Breast epithelium (tissue), 4 donors: ENCODE data around the gene NRDE2. TPM values are rescaled to one million over a fixed set of nuclear protein-coding genes. Genes with fewer than 3 reads are reported as not detected.
"Not testable (repeated sequence)": the region's sequence is repeated elsewhere in the genome, so short reads cannot be mapped to it uniquely, and the experiment has no call there.

Source experiments
- DNase-seq, 2 donors: peaks; one replicate each; pipeline ENCODE4 v3.0.0-alpha.2; 2019; ENCODE audit warnings: low spot score in 2 of 2
- H3K27ac ChIP-seq, 2 donors: fragments of 200-600 bp; sonication (generic) in 1 of 2; one replicate each; pipeline ENCODE4 v1.5.1; 2016 to 2019; ENCODE audit warnings: mild to moderate bottlenecking in 1 of 2
- H3K27me3 ChIP-seq, 2 donors: fragments of 200-600 bp; sonication (generic) in 1 of 2; one replicate each; pipeline versions ENCODE4 v1.5.1 to v1.6.0; 2017 to 2019; ENCODE audit warnings: control low read depth in 1 of 2, mild to moderate bottlenecking in 1 of 2
- H3K36me3 ChIP-seq: fragments of 200-600 bp; one replicate; pipeline ENCODE4 v1.5.1; 2019
- H3K4me1 ChIP-seq, 2 donors: fragments of 200-600 bp; sonication (generic); one replicate each; pipeline ENCODE4 v1.5.1; 2016 to 2019; ENCODE audit warnings: control low read depth in 1 of 2
- H3K4me3 ChIP-seq, 3 donors: fragments of 200-600 bp; sonication (generic); 1 replicate in 2 of 3; 2 replicates in 1 of 3; pipeline ENCODE4 v1.5.1; 2016 to 2019; ENCODE audit warnings: mild to moderate bottlenecking in 3 of 3, moderate library complexity in 2 of 3
- H3K9me3 ChIP-seq, 2 donors: fragments of 200-600 bp; sonication (generic) in 1 of 2; one replicate each; pipeline ENCODE4 v1.5.1; 2016 to 2019; ENCODE audit warnings: control low read depth in 1 of 2
- CTCF ChIP-seq, 3 donors: fragments of 450-650 bp; IDR thresholded peaks; one replicate each; pipeline ENCODE4 v1.5.1; 2016 to 2017; ENCODE audit warnings: antibody characterized with exemption in 3 of 3, mild to moderate bottlenecking in 3 of 3, moderate library complexity in 3 of 3
- POLR2A ChIP-seq: fragments of 450-650 bp; IDR thresholded peaks from one replicate; pipeline ENCODE4 v1.6.1; 2016; ENCODE audit warnings: antibody characterized with exemption, mild to moderate bottlenecking, moderate library complexity
- POLR2AphosphoS5 ChIP-seq, 3 donors: sonication (generic); formaldehyde crosslinking; IDR thresholded peaks; one replicate each; pipeline ENCODE4 v1.6.1; 2017; ENCODE audit warnings: antibody characterized with exemption in 3 of 3
- intact Hi-C: fragments of 100-400 bp; cut with DNase I; formaldehyde crosslinking; loops from one replicate; pipeline ENCODE4 v1.15.1; 2023; ENCODE audit warnings: low total_unique reads
- total RNA-seq, 3 donors: library from RNA; depleted of rRNA; stranded (reverse); fragments of >200 nt; gene quantifications; one replicate each; pipeline ENCODE4 v1.1.0, GENCODE V29; 2016

NRDE2 gene
- total RNA-seq, 3 donors from 2014 or later, result 9.3 to 19.8 (median 19.7) TPM

DNA sequence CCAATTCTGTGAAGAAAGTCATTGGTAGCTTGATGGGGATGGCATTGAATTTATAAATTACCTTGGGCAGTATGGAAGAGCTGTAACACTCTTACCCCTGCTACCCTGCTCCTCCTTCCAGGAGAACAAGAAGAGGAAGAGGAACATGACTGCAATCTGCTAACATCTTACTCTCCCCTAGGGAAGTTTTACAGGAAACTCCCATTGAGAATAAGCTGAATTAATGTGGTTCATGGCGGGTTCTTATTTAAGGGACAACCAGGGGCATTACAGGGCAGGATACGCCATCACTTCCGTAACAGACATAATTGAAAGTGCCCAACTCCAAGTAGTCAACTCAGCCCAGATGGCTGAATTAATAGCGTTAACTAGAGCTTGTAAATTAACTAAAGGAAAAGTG, 84.8 kb downstream of the NRDE2 start:
- peaks cover 0 to 6% of the 10 kb centered on the region in 2 donors for H3K9me3 ChIP-seq
- no peaks in the 10 kb centered on the region for H3K4me1 ChIP-seq
- intact Hi-C loops, result no loop called here
- H3K4me3 ChIP-seq, result no peak overlapping the region
- H3K27ac ChIP-seq, result no peak overlapping the region
- H3K27me3 ChIP-seq, result no peaks in the 10 kb centered on the region
- no peak for TF ChIP-seq CTCF (IDR thresholded peaks at IDR 0.05)
- TF ChIP-seq POLR2A, result no peak
- TF ChIP-seq POLR2AphosphoS5 (IDR thresholded peaks at IDR 0.05), result no peak
- no peak for DNase-seq
- no peaks in the 10 kb centered on the region for H3K36me3 ChIP-seq

DNA sequence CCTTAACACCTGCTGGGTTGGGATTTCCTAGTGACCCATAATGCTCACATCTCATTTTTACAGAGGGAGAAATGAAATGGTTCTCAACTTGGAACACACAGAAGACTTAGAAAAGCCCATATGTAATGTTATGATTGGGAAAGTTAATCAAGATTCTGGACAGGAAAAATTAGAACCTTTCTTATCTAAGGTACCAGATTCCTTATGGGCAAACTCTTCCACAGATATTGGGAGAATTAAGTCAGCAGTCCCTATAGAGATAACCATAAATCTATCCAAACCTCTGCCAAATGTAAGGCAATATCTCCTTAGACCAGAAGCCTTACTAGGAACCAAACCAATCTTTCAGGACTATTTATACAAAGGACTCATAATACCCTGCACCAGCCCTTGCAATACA, 89.3 kb downstream of the NRDE2 start:
- H3K4me1 ChIP-seq, result no peaks in the 10 kb centered on the region
- no peak overlapping the region for H3K4me3 ChIP-seq
- peaks cover 29 to 50% of the 10 kb centered on the region in 2 donors for H3K9me3 ChIP-seq
- intact Hi-C loops, result loop anchor here (2.0 kb wide), 1 partner anchor 22 kb away; no protein-coding TSS in a partner anchor
- H3K27ac ChIP-seq, result no peak overlapping the region
- H3K27me3 ChIP-seq, result no peaks in the 10 kb centered on the region
- no peak for DNase-seq
- TF ChIP-seq CTCF (IDR thresholded peaks at IDR 0.05) (no peak), POLR2AphosphoS5 (IDR thresholded peaks at IDR 0.05) (no peak), POLR2A (no peak)
- no peaks in the 10 kb centered on the region for H3K36me3 ChIP-seq

DNA sequence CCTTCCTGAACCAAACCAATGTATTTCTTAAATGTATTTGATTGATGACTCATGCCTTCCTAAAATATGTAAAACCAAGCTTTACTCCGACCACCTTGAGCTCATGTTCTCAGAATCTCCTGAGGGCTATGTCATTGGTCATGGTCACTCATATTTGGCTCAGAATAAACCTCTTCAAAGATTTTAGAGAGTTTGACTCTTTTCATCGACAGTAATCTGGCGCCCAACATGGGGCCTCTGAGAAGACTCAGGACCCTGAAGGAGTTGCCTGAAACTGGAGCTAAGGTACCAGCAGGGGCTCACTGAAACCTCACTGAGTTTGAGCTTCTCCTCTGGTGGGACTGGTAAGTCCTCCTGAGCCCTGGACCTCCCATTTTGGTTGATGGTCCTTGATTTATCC, 92.6 kb downstream of the NRDE2 start:
- intact Hi-C loops, result loop anchor here (5.0 kb wide), 1 partner anchor 458 kb away; no protein-coding TSS in a partner anchor
- TF ChIP-seq CTCF (IDR thresholded peaks at IDR 0.05), result no peak
- no peak for TF ChIP-seq POLR2A
- no peak for TF ChIP-seq POLR2AphosphoS5 (IDR thresholded peaks at IDR 0.05)
- Histone ChIP-seq H3K4me3 (no peak overlapping the region), H3K4me1 (no peaks in the 10 kb centered on the region), H3K27ac (no peak overlapping the region), H3K27me3 (peaks cover 0 to 8% of the 10 kb centered on the region in 2 donors), H3K36me3 (no peaks in the 10 kb centered on the region), H3K9me3 (peaks cover 33 to 61% of the 10 kb centered on the region in 2 donors)
- DNase-seq, result no peak

GRCh38 chr14:90235179-90235976, 96.4 kb downstream of the NRDE2 start:
- Histone ChIP-seq H3K27ac (no peak overlapping the region), H3K4me1 (no peaks in the 10 kb centered on the region), H3K36me3 (no peaks in the 10 kb centered on the region), H3K27me3 (peaks cover 0 to 8% of the 10 kb centered on the region in 2 donors), H3K9me3 (peaks cover 30 to 40% of the 10 kb centered on the region in 2 donors), H3K4me3 (no peak overlapping the region)
- DNase-seq, result peak in 1 of 2 donors; percentile 69
- TF ChIP-seq POLR2A (no peak), POLR2AphosphoS5 (IDR thresholded peaks at IDR 0.05) (no peak), CTCF (IDR thresholded peaks at IDR 0.05) (peak; percentile 59 to 73 (median 68))
- intact Hi-C loops, result loop anchor here (5.0 kb wide), 1 partner anchor 462 kb away; no protein-coding TSS in a partner anchor

DNA sequence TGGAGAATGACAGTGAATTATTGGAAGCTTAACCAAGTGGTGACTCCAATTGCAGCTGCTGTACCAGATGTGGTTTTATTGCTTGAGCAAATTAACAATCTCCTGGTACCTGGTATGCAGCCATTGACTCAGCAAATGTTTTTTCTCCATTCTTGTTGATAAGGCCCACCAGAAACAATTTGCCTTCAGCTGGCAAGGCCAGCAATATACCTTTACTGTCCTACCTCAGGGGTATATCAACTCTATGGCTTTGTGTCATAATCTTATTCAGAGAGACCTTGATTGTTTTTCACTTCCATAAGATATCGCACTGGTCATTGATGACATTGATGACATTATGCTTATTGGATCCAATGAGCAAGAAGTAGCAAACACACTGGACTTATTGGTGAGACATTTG, 101.8 kb downstream of the NRDE2 start:
- H3K4me1 ChIP-seq, H3K9me3 ChIP-seq, intact Hi-C loops, DNase-seq, H3K27ac ChIP-seq, H3K4me3 ChIP-seq, H3K27me3 ChIP-seq, H3K36me3 ChIP-seq: not testable (repeated sequence)
